GM18870 (cell line): ENCODE results near the gene SLC38A6.
"Not testable (repeated sequence)": the region's sequence is repeated elsewhere in the genome, so short reads cannot be mapped to it uniquely, and the experiment has no call there.

ENCODE experiments used
- ATAC-seq: cut with Tn5 transposase; IDR thresholded peaks from one replicate; pipeline ENCODE4 v1.9.1; 2021; ENCODE audit warnings: moderate library complexity; ENCODE audit not compliant: unreplicated experiment

Gene SLC38A6

DNA sequence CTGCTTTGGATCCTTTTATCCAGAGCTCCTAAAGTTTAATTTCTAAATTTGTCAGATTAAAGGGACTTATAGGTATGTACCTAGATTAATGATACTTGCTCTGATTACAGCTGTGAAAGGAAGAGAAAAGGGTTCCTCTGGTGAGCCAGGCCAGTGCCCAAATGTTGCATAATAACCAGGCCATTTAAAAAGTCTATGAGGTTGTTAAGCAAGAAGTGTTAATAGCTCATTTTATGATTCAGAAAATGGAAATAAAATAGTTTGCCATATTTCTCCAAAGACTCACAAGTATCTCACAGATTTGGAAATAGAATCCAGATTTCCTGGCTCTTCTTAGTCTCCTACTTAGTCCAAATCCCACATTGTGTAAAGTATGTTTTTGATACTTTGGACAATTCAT lies 67.6 kb downstream of the SLC38A6 start:
- no peak for ATAC-seq

DNA sequence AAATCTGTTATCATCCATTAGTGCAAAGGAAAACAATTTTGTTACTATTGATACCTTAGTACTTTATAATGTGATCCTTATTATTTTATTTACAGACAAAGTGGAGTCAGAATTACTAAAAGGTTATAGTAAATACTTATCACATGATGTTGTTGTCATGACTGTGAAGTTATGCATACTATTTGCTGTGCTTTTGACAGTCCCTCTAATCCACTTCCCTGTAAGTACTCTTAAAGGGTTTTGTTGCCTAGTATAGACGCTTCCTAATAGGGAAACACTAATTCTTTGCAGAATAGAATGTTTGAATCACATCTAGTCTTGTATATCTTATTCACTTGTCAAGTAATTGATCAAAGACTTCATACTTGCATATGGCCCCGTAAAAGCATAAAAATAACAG lies 69.4 kb downstream of the SLC38A6 start:
- ATAC-seq = no peak

DNA sequence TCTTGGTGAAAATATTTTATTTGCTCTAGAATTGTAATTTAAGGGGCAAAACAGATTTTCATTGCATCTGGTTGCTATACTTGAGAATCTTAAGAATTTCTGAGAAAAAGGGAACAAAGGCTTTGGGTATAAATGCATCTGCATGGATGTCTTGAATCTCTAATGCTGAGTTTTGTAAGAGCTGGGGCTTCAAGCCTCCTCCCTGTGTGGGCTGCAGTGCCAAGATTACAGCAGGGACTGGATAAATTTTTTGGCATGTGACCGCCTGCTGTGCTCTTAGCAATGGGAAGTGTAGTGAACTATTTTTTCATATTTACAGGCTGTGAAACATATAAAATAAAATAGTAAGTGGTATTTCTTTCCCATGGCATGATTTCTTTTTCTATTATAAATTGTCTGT lies 70.0 kb downstream of the SLC38A6 start:
- ATAC-seq = no peak

DNA sequence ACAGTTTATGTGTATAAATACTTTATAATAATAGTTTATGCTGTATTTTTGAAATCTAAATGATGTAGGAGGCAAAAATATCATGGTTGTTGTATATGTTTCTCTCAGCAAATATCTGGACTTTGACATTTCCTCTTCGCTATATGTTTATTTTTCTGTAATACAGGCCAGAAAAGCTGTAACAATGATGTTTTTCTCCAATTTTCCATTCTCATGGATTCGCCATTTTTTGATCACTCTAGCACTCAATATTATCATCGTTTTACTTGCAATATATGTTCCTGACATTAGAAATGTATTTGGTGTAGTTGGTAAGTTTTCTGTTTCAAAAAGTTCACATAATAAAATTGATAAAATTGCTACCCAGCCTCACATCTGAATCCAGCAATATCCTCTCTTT lies 70.6 kb downstream of the SLC38A6 start:
- no peak for ATAC-seq

DNA sequence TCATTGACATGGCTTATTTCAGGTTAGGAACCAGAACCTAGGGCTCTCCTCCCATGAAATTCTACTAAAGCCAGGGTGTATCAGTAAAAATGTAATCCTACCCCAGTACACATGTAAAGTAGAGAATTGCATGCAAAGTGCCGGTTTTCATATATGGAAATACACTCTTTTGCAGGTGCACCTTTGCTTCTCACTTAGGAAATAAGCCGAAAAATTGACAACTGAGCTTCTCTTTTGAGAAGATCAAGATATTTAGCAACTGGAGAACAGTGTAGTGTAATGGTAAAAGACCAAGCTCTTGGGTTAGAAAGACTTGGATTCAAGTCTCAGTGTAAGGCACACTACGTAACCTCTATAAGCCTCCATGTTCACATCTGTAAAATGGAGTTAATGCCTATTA lies 82.4 kb downstream of the SLC38A6 start:
- ATAC-seq = no peak

DNA sequence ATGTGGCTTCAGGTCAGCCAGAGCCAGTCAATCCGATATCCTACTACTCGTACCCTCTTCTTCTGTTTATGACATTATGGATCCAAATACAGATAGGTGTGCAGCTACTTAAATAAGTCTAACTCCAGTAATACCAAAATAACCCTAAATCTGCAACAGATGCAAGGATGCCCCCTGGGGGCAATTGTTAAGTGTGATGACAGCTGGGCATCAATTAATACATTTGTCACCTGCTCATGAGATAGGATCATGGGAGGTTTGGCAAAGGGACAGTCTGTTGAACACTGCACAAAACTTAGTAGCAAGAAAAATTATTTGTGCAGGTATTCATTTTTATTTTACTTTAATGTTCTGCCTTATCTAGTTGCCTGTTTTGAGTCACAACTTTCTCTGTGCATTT lies 83.2 kb downstream of the SLC38A6 start:
- ATAC-seq = no peak

DNA sequence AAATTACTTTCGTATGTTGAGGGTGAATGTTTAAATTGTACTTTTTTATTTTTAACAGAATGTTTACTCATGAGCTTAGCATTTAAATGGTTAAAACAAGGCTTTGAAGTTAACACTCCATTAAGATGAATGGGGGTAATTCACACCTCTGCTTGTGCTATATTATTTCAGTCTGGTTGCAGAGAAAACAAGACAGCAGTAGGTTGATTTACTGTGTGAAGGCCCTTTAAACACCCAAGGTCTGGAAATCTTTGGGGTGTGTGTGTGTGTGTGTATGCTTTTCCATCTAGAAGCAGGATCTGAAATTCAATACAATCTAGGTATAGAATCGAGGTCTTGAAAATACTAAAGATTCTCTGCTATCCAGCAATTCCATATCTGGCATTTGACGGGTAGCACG lies 83.8 kb downstream of the SLC38A6 start:
- no peak for ATAC-seq

DNA sequence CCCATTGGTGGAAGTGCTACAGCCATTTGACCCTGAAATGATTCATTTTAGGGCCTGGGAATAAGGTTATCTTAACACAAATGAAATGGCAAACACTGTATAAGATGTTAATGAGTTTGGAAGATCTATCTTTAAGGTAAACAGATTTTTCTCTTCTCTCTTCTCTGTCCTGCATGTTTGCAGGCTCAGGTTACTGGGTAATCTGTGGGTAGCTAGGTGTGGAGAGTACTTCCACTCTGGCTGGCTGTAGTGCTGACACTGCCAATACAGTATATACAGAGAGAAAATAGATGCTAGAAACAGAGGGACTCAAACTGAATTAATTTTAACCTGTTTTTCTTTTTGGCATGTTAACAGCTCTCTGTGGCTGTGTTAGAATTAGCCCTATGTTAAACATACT lies 84.6 kb downstream of the SLC38A6 start:
- no peak for ATAC-seq

DNA sequence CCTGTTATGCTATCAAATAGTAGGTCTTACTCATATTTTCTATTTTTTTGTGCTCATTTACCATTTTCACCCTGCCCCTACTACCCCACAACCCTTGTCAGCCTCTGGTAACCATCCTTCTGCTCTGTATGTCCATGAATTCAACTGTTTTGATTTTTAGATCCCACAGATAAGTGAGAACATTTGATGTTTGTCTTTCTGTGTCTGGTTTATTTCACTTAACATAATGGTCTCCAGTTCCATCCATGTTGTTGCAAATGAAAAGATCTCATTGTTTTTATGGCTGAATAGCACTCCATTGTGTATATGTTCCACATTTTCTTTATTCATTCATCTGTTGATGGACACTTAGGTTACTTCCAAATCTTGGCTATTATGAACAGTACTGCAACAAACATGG lies 91.4 kb downstream of the SLC38A6 start:
- not testable (repeated sequence) for ATAC-seq

DNA sequence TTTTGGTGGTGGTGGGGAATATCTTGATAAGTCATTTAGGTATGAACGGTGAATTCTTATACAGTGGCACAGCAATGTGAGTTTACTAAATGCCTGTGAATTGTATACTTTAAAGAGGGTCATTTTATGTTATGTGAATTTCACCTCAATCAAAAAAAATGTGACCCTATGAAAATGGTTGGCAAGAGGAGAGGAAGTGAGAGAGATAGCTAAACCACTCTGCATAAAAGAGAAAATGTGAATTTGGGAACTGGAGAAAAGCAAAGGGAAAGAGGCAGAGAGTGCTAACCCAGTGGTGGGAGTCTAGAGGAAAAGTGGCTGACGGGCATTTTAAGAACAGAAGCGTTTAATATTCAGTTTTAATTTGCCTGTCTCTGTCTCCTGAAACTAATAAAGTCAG lies 93.8 kb downstream of the SLC38A6 start:
- no peak for ATAC-seq

DNA sequence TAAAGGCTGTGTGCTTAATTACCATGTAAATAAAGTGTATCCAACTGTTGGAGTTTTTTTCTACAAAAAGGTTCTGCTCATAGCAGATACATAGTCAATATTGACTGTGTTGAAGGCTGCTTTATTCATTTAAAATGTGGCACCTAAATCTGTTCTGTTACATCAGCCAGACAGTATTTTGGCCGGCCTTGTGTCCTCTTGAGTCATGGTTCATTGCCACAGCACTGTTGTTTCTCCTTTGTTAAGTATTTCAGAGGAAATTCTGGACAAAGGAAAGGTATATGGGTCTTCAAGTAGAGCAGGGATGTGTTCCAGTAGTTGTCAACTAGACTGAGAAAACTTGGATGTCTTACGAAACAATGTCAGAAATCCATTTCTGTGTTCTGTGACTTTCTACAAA lies 95.5 kb downstream of the SLC38A6 start:
- ATAC-seq = no peak

DNA sequence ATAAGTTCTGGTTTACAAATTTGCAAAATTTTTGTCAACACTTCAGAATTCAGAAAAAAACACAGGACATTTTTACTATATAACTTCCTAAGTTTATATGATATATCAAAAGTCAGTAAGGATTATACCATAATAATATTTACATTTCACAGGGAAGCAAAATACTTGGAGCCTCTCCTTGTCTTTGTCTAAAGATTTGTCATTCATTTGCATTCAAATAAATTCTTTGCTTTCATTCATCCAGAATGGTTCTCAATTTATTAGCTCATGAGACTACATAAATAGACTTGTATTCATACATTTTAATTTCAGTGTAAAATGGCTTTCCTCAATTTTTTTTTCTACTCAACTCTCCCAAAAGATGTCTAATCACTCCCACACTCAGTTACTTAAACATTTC lies 96.4 kb downstream of the SLC38A6 start:
- no peak for ATAC-seq

DNA sequence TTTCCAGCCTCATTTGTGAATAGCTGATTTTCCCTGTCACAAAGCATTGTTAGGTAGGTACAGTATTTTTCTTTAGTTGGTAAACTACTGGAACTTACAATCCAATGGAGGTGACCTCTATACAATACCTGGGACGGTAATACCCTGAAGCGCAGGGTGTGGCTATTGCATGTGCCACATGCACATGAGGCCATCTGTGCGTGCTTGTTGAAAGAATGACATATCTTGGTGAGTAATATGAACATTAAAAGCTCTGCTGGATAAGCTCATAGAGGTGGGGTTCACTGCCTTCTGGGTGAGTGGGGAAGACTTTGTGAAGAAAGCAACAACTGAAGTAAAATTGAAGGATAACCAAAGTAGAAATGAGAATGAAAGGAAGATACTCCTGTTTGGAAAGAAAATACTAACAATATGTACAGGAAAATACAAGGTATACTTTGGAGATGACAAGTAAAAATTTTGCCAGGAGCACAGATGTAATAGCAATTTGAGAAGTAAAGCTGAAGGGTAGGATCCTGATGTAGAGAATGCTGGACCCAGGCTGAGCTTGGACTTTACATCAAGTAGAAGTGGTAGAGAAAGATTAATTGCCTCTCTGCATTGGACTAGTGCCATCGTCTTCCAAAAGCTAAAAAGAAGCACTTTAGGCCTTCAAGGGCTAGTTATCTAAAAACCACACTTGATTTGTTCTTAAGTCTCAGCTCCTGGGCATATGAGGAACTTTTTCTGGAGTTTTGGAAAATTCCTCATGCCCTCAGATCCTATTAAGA lies 97.1 kb downstream of the SLC38A6 start:
- ATAC-seq = no peak

DNA sequence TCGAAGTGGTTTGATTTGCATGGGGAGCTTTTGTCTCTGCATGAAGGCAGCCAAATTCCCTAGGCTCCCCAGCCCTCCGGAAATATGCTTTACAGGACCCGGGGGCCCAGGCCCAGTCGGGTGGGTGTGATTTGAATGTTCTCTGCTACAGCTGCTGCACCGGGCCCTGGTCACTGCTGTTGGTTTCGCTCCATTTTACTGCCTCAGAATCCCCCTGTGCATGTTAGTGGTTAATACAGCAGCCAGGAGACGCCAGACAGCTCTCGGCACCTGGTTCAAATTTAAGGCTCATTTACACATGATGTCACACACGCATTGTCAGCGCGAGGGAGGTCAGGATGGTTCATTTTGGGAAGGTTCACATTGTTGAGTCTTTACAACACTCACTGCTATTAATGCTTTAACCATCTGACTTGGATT lies 99.6 kb downstream of the SLC38A6 start:
- peak; percentile 78 for ATAC-seq

DNA sequence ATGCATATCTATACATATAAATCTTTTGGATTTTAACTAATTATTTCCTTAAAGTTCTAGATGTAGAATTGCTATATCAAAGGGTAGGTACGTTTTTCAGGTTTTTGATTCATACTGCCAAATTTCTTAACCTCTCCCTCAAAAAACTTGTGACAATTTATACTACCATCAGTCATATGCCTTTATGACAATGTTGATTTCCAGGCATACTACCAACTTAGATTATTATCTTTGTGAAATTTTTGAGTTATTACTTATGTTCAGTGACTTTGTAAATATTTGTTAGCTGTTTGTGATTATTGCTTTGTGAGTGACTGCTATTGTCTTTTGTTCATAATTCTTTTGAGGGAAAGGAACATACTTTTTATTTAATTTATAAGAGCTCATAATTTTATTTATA lies 107.0 kb downstream of the SLC38A6 start:
- no peak for ATAC-seq

DNA sequence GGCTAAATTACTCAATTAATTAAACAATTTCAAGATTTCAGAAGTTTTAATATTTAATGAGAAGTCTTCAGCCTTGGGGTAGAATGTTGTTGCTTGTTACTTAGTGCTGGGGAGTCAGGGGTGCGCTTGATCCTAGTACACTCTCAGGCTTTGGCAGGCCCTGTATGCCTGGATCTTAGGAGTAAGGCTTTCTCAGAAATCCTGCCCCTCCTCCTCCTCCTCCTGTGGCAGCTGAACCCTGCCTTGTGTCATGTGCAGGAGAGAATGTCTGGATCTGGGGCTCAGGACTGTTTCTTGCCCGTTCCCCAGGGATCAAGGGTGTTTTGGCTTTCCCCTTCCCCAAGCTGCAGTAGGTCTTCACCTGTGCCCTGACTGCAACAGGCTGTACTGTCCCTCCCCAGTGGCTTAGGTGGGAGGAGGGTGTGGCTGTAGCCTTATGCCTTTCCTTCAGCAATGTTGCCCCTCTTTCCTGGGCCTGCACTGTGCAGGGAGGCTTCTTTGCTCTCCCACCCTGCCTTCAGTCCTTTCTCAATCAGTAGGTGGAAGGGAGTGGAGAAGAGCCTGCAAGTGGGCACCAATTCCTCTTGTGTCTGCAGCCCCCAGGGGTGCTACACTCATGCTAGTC lies 108.2 kb downstream of the SLC38A6 start:
- no peak for ATAC-seq

DNA sequence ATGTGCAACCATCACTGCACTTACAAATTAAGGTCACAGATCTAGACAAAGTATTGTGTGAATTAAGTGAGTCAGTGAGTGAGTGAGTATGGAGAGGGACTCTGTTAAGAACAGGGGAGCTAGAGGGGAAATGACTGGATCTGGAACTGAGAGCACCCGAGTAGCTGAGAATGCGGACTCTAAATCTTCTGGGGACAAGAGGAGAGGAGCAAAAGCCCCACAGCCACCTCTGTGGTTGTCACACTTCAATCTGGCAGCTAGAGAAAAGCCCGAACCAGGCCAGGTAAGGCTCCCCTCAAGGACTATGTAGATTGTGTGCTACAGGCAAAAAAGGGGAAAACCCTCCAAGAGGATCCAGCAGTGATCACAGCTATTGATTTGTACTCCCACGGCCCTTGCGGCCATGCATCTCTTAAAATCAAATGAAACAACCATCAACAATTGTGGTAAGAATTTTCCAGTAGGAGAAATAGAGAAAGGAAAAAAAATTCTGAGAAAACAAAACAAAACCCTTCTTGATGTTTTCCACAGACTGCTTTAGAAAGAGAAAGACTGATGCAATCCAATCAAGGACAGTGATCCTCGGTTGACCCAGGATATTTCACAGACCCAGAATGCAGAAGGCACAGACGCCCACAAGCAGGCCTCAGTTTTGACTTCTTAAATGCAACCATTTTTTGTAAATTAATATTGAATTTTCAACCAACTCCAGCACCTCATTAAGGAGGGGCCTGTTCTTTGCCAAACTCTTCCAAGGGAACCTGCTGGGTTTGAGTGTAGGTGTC lies 109.6 kb downstream of the SLC38A6 start:
- peak; percentile 50 for ATAC-seq

DNA sequence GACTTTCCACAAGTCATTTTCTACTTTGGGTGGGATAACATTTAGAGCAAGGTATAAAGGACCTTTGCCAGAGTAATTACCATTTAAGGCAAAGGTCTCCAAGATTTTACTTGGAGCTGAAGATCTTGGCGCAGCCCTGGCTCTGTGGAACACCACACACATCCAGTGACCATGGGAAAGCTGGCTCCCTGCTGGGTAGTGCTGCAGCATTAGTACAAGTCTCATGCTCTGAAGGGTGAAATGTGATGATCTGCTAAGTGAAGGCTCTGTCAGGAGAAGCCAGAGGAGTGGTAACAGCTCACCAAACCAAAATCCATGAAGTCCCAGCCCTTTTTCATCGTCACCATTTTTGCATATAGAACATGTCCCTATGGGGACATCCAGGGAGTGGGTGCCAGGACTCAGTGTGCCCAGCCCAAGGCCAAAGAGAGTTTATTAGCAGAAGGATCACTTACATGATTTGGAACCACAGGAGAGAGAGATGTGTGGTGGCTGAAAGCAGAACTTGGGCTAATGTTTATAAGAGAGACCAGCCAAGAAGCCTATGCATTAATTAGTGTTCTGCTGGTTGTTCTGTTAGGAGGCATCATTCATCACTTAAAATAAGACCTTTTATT lies 110.7 kb downstream of the SLC38A6 start:
- no peak for ATAC-seq

DNA sequence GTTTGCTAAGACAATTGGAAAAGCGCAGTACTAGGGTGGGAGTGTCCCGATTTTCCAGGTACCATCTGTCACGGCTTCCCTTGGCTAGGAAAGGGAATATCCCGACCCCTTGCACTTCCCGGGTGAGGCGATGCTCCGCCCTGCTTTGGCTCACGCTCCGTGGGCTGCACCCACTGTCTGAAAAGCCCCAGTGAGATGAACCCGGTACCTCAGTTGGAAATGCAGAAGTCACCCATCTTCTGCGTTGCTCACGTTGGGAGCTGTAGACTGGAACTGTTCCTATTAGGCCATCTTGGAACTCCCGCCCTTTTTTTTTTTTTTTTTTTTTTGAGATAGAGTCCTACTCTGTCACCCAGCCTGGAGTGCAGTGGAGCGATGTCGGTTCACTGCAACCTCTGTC lies 117.1 kb downstream of the SLC38A6 start:
- not testable (repeated sequence) for ATAC-seq

DNA sequence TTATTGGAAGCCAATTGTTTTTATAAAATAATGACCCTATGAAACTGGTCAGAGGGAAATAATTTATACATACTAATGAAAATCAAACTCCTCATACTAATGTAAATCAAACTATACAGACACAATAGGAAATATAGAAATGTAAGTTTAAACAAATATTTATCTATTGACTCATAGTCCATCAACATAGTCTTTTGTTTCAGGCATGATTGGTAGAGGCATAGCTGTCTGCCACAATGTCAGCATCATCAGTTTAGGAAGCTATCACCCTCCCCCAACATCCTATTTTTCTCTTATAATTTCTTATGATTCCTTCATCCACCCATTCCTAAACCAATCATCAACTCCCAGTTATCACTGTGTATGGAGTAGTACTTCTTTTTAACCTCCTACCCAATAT lies 117.7 kb downstream of the SLC38A6 start:
- no peak for ATAC-seq

DNA sequence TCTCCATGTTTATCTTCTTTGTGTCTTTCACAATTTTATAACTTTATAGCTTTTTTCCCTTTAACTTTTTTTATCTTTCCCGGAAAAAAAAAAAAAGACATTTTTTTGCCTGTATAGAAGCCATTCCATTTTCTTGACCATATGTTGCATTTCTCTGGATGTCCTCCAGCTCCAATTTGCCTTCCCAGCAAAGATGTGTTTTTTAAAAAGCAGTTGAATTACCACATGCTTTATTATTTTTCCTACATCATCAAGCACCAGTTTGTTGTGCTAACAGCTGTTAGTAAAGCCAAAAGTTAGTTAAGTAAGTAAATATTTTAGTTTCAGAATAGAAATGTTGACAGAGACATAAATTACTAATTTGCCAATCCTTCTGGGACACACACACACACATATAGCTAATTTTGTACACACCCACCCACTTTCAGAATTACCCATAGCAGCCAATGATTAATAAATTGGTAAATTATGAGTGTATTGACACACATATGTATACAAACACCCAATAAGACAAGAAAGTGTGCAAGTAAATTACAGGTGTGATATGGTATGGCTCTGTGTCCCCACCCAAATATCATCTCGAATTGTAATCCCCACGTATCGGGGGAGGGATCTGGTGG lies 118.3 kb downstream of the SLC38A6 start:
- no peak for ATAC-seq
